RWPE2 (cell line): ENCODE measurements around the gene LBHD1.

Experiments used
- ATAC-seq: fragments of 200-7000 bp; cut with Tn5 transposase; 3 replicates; pipeline ENCODE4 v1.9.1; 2021; ENCODE audit warnings: low read depth
- DNase-seq: peaks from one replicate; pipeline ENCODE4 v3.0.0-alpha.2; 2020; ENCODE audit warnings: low spot score
- H3K27ac ChIP-seq: fragments of 450-650 bp; 2 replicates; pipeline ENCODE4 v1.5.1; 2017; ENCODE audit warnings: mild to moderate bottlenecking; ENCODE audit not compliant: poor library complexity, severe bottlenecking
- H3K27me3 ChIP-seq: fragments of 250-450 bp; sonication (Bioruptor Pico); 2 replicates; pipeline ENCODE4 v1.5.1; 2021; ENCODE audit warnings: mild to moderate bottlenecking, moderate library complexity; ENCODE audit not compliant: insufficient read depth, poor library complexity, severe bottlenecking
- H3K36me3 ChIP-seq: fragments of 250-450 bp; sonication (Bioruptor Pico); 2 replicates; pipeline ENCODE4 v1.5.1; 2020; ENCODE audit warnings: low read depth, mild to moderate bottlenecking, moderate library complexity
- H3K4me1 ChIP-seq: fragments of 250-450 bp; sonication (Bioruptor Pico); 2 replicates; pipeline ENCODE4 v1.5.1; 2021; ENCODE audit warnings: mild to moderate bottlenecking, moderate library complexity; ENCODE audit not compliant: insufficient read depth, poor library complexity, severe bottlenecking
- H3K4me3 ChIP-seq: fragments of 250-450 bp; sonication (Bioruptor Pico); 2 replicates; pipeline ENCODE4 v1.5.1; 2021; ENCODE audit warnings: mild to moderate bottlenecking, moderate library complexity; ENCODE audit not compliant: severe bottlenecking
- H3K9me3 ChIP-seq: fragments of 250-450 bp; sonication (Bioruptor Pico); 2 replicates; pipeline ENCODE4 v1.5.1; 2021; ENCODE audit warnings: mild to moderate bottlenecking, moderate library complexity; ENCODE audit not compliant: severe bottlenecking
- TF ChIP-seq, protein P1 (sequence below): fragments of 450-650 bp; IDR thresholded peaks from one replicate; pipeline ENCODE4 v1.5.1; 2017; ENCODE audit warnings: mild to moderate bottlenecking, moderate library complexity; ENCODE audit not compliant: poor library complexity, severe bottlenecking

LBHD1 gene

GRCh38 chr11:62647609-62648005, 24.5 kb downstream of the LBHD1 start:
- H3K27me3 ChIP-seq = no peaks in the 10 kb centered on the region
- H3K36me3 ChIP-seq = peaks cover 45% of the 10 kb centered on the region
- ATAC-seq (no peak), DNase-seq (no peak)
- H3K4me1 ChIP-seq = no peaks in the 10 kb centered on the region
- peak overlapping the region; percentile 69 for H3K27ac ChIP-seq
- TF ChIP-seq, protein P1, sequence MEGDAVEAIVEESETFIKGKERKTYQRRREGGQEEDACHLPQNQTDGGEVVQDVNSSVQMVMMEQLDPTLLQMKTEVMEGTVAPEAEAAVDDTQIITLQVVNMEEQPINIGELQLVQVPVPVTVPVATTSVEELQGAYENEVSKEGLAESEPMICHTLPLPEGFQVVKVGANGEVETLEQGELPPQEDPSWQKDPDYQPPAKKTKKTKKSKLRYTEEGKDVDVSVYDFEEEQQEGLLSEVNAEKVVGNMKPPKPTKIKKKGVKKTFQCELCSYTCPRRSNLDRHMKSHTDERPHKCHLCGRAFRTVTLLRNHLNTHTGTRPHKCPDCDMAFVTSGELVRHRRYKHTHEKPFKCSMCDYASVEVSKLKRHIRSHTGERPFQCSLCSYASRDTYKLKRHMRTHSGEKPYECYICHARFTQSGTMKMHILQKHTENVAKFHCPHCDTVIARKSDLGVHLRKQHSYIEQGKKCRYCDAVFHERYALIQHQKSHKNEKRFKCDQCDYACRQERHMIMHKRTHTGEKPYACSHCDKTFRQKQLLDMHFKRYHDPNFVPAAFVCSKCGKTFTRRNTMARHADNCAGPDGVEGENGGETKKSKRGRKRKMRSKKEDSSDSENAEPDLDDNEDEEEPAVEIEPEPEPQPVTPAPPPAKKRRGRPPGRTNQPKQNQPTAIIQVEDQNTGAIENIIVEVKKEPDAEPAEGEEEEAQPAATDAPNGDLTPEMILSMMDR = no peak
- H3K4me3 ChIP-seq = no peak overlapping the region
- H3K9me3 ChIP-seq = no peaks in the 10 kb centered on the region

DNA sequence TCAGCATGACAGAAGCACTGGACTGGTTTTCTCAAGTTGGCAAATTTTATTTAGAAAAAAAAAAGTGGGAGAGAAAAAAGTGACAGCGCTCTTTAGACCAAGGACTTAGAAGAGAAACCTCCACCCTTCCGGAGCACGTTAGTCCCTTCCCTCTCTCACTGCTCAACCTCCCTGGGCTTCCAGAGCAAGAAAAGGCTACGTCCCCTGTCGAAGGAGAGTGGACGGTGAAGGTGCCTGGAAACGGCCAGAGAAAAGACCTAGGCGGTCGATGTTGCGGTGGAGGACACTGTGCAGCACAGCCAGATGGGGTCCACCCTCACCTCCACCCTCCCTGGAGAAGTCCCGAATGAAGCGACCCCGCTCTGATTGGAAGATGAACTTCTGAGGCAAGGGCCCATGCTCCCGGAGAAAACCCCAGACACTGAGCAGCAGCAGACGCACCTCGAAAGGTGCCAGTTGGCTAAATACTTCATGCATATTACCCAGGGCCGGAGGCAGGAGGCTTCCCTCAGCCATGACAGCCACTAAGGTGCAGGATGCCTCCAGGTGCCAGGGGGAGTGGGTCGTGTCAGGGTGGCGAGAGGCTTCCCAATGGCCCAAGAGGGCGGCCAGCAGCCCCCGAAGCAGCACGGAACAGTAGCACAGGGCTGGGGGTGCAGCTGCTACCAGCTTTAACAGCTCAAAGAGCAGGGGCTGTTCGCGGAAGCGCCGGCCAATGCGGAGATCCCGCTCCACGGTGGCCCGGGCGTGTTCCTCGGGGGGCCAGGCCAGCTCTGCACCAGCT, 25.1 kb downstream of the LBHD1 start:
- Histone ChIP-seq H3K9me3 (no peaks in the 10 kb centered on the region), H3K27me3 (no peaks in the 10 kb centered on the region), H3K4me1 (no peaks in the 10 kb centered on the region), H3K27ac (peak overlapping the region; percentile 69), H3K36me3 (peaks cover 48% of the 10 kb centered on the region), H3K4me3 (no peak overlapping the region)
- no peak for DNase-seq
- TF ChIP-seq, protein P1 = no peak
- no peak for ATAC-seq

DNA sequence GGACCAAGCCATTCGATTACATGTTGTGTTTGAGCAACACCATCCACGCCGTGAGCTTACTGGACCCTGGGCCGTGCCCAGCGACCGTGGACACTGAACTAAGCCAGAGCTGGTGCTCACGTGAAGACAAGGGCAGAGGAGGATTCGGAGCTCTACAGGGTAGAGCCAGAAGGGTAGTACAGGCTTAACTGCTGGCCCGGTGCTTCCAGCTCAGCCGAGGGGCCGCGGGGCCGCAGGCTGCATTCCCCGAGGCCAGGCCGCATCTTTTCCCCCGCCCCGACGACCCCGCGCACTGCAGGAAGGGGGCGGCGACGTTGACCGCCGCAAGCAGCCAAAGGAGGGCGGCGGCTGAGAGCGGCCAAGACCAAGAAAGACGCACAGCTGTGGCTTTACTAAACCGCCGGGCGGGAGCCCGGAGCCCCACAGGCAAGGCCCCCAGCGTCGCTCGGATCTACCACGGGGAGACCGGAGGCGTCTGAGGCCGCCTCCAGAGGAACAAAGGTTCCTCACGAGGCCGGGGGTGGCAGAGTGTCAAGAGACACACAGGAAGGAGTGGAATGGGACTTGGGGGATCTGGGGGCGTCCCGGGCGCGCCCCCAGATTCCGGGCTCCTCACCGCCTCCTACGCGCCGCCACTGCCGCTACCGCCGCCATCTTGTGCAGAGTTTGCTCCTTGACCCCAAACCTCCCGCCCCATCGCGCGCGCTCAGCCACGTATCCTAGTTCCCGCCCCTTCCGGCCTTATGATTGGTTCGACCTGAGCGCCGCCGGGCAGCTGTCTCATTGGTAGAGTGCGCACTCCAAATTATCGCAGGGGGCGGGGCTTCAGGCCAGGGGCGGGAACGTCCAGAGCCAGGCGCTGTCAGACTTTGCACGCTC, 25.9 kb downstream of the LBHD1 start, which contains the start of gene GANAB:
Gene GANAB, minus strand, starts transcription at position 668 of the 879 bp plus-strand sequence. Its CDS starts 14 bp downstream, at position 654.
- peak; percentile 97 for ATAC-seq

DNA sequence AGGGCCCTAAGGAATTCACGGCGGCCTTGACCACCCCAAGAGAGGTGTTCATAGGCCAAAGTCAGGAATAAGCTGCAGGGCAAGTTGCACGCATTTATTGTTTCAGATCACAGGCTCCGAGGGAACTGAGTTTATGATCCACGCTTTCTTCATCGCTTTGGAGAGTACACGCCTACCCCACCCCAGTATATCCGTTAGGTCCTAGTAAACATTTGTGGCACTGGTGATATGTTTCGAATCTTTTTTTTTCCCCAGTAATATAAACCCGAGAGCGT, 26.5 kb downstream of the LBHD1 start:
- Histone ChIP-seq H3K27ac (peak overlapping the region; percentile 69), H3K27me3 (no peaks in the 10 kb centered on the region), H3K4me3 (peak overlapping the region; percentile 97), H3K36me3 (peaks cover 48% of the 10 kb centered on the region), H3K9me3 (no peaks in the 10 kb centered on the region), H3K4me1 (no peaks in the 10 kb centered on the region)
- DNase-seq (no peak), ATAC-seq (no peak)
- TF ChIP-seq, protein P1 = no peak

More for the DNA sequence above, 25.9 kb downstream of the LBHD1 start, which contains the start of gene GANAB:
- Histone ChIP-seq H3K9me3 (no peaks in the 10 kb centered on the region), H3K36me3 (peaks cover 48% of the 10 kb centered on the region), H3K27me3 (no peaks in the 10 kb centered on the region), H3K4me3 (peak within 1 kb of the TSS; percentile 97), H3K4me1 (no peaks in the 10 kb centered on the region), H3K27ac (peak within 1 kb of the TSS; percentile 69)
- peak; percentile 99 for DNase-seq
- TF ChIP-seq, protein P1 = no peak
